Measurements from ENCODE around the gene NUF2. TPM values are rescaled to one million over a fixed set of nuclear protein-coding genes. Genes with fewer than 3 reads are reported as not detected.
"Not testable (repeated sequence)": the region's sequence is repeated elsewhere in the genome, so short reads cannot be mapped to it uniquely, and the experiment has no call there.

NUF2 gene
- total and polyA plus RNA-seq, 2 of the 4 experiments (the other 2 are of a cell fraction) = 13.0 to 18.5 TPM

- H3K36me3 ChIP-seq (ENCODE audit: control insufficient read depth, insufficient read depth, low read length); H2AK9ac ChIP-seq (replicated peaks; ENCODE audit: low read depth, low read length, poor library complexity); H4K8ac ChIP-seq (ENCODE audit: low read depth in 2 of 2, low read length in 2 of 2); H3K79me1 ChIP-seq (ENCODE audit: low read depth in 1 of 2, low read length in 2 of 2); H3K4ac ChIP-seq (ENCODE audit: low read depth, low read length); H3K14ac ChIP-seq (replicated peaks; ENCODE audit: low read depth, low read length); BruUV-seq (replicated peaks); H3K56ac ChIP-seq (ENCODE audit: extremely low read depth, insufficient read depth, low read length); H2BK5ac ChIP-seq (ENCODE audit: low read depth, low read length, poor library complexity, severe bottlenecking); H3K4me1 ChIP-seq (ENCODE audit: control insufficient read depth, insufficient read depth, low read length); H2BK15ac ChIP-seq (ENCODE audit: low read depth, low read length); dilution Hi-C loops (cut with HindIII; ENCODE audit: low sequenced_read_pairs, unreplicated experiment); POLR2A ChIA-PET (ENCODE audit: unreplicated experiment); H2AK5ac ChIP-seq (ENCODE audit: low read depth, low read length); H3K4me2 ChIP-seq (ENCODE audit: low read depth, low read length); ATAC-seq (ENCODE audit: low read depth); H4K91ac ChIP-seq (ENCODE audit: insufficient read depth, low read depth, low read length); H3K9ac ChIP-seq (ENCODE audit: low read depth, low read length); H3K4me3 ChIP-seq (ENCODE audit: insufficient read depth, low read depth, low read length); H3K9me1 ChIP-seq (ENCODE audit: insufficient read depth, low read length); intact Hi-C loops (cut with micrococcal nuclease); in situ Hi-C loops (cut with MboI; ENCODE audit: low sequenced_read_pairs); H4K20me1 ChIP-seq (ENCODE audit: insufficient read depth, low read length); H3K9me3 ChIP-seq (ENCODE audit: control insufficient read depth, insufficient read depth, low read length); H2BK120ac ChIP-seq (ENCODE audit: low read depth, low read length); H2BK20ac ChIP-seq (ENCODE audit: low read depth, low read length); H2AFZ ChIP-seq (replicated peaks; ENCODE audit: low read length, poor library complexity); H3K18ac ChIP-seq (ENCODE audit: low read depth, low read length); H3K23ac ChIP-seq (ENCODE audit: low read depth, low read length); H4K5ac ChIP-seq (ENCODE audit: low read depth, low read length); DNase-seq; H3K27ac ChIP-seq (ENCODE audit: insufficient read depth, low read length); H3K27me3 ChIP-seq (ENCODE audit: control insufficient read depth, insufficient read depth, low read length): not testable (repeated sequence)
- CTCF ChIA-PET = interaction anchor here (0.7 kb wide), 1 partner anchor 240 kb away, joined by 4 read pairs; no protein-coding TSS in a partner anchor
- WGBS, 2 experiments (ENCODE audit: extremely low coverage in 2 of 2, insufficient read length in 1 of 2) = no CpG with 5 or more reads among the region's 2 CpGs
Observed at GRCh38 chr1:163292153-163292552, 29.6 kb upstream of the NUF2 start.

GRCh38 chr1:163293497-163293896 lies 28.3 kb upstream of the NUF2 start:
- no CpG with 5 or more reads among the region's 1 CpG for WGBS, 2 experiments (ENCODE audit: extremely low coverage in 2 of 2, insufficient read length in 1 of 2)
- H3K9ac ChIP-seq (ENCODE audit: low read depth, low read length); BruUV-seq (replicated peaks); H4K5ac ChIP-seq (ENCODE audit: low read depth, low read length); H3K14ac ChIP-seq (replicated peaks; ENCODE audit: low read depth, low read length); H3K9me1 ChIP-seq (ENCODE audit: insufficient read depth, low read length); H3K4me2 ChIP-seq (ENCODE audit: low read depth, low read length); intact Hi-C loops (cut with micrococcal nuclease); H2BK15ac ChIP-seq (ENCODE audit: low read depth, low read length); H2AK9ac ChIP-seq (replicated peaks; ENCODE audit: low read depth, low read length, poor library complexity); dilution Hi-C loops (cut with HindIII; ENCODE audit: low sequenced_read_pairs, unreplicated experiment); H2AK5ac ChIP-seq (ENCODE audit: low read depth, low read length); POLR2A ChIA-PET (ENCODE audit: unreplicated experiment); H3K9me3 ChIP-seq (ENCODE audit: control insufficient read depth, insufficient read depth, low read length); H2BK120ac ChIP-seq (ENCODE audit: low read depth, low read length); DNase-seq; H3K27me3 ChIP-seq (ENCODE audit: control insufficient read depth, insufficient read depth, low read length); H4K8ac ChIP-seq (ENCODE audit: low read depth in 2 of 2, low read length in 2 of 2); H3K4me3 ChIP-seq (ENCODE audit: insufficient read depth, low read depth, low read length); in situ Hi-C loops (cut with MboI; ENCODE audit: low sequenced_read_pairs); H3K23ac ChIP-seq (ENCODE audit: low read depth, low read length); H4K20me1 ChIP-seq (ENCODE audit: insufficient read depth, low read length); H2BK5ac ChIP-seq (ENCODE audit: low read depth, low read length, poor library complexity, severe bottlenecking); H3K36me3 ChIP-seq (ENCODE audit: control insufficient read depth, insufficient read depth, low read length); H3K4ac ChIP-seq (ENCODE audit: low read depth, low read length); H4K91ac ChIP-seq (ENCODE audit: insufficient read depth, low read depth, low read length); ATAC-seq (ENCODE audit: low read depth); H3K79me1 ChIP-seq (ENCODE audit: low read depth in 1 of 2, low read length in 2 of 2); H3K56ac ChIP-seq (ENCODE audit: extremely low read depth, insufficient read depth, low read length); H2BK20ac ChIP-seq (ENCODE audit: low read depth, low read length); H3K18ac ChIP-seq (ENCODE audit: low read depth, low read length); H3K4me1 ChIP-seq (ENCODE audit: control insufficient read depth, insufficient read depth, low read length); H3K27ac ChIP-seq (ENCODE audit: insufficient read depth, low read length); H2AFZ ChIP-seq (replicated peaks; ENCODE audit: low read length, poor library complexity): not testable (repeated sequence)
- CTCF ChIA-PET = interaction anchor here (0.6 kb wide), 1 partner anchor 1359 kb away, joined by 3 read pairs; no protein-coding TSS in a partner anchor
